HFFc6 (cell line): ENCODE data around the gene RCSD1. TPM values are rescaled to one million over a fixed set of nuclear protein-coding genes. Genes with fewer than 3 reads are reported as not detected.

ENCODE experiments used
- DNase-seq: peaks from one replicate; pipeline ENCODE4 v3.0.0-alpha.2; 2018
- H3K27ac Mint-ChIP-seq: 2 replicates; pipeline ENCODE4 v1.8.0; 2020; ENCODE audit warnings: mild to moderate bottlenecking, mixed read lengths
- H3K27me3 Mint-ChIP-seq: 2 replicates; pipeline ENCODE4 v1.8.0; 2021; ENCODE audit warnings: mild to moderate bottlenecking, moderate library complexity, mixed read lengths; ENCODE audit not compliant: insufficient read depth
- H3K36me3 Mint-ChIP-seq: 2 replicates; pipeline ENCODE4 v1.8.0; 2021; ENCODE audit warnings: low read depth, mixed read lengths
- H3K4me1 Mint-ChIP-seq: 2 replicates; pipeline ENCODE4 v1.8.0; 2020; ENCODE audit warnings: low read depth, mixed read lengths
- H3K4me3 Mint-ChIP-seq: 2 replicates; pipeline ENCODE4 v1.8.0; 2020; ENCODE audit warnings: mild to moderate bottlenecking, moderate library complexity, mixed read lengths
- H3K9me3 Mint-ChIP-seq: 2 replicates; pipeline ENCODE4 v1.8.0; 2020; ENCODE audit warnings: mild to moderate bottlenecking, mixed read lengths
- total RNA-seq, 6 experiments: library from RNA; stranded (reverse); fragmentation: NEBNext Ultra II Directional; extraction: Animal tissue kit (Norgen Biotek cat#: 25700); gene quantifications; 2 replicates in 1 of 6; 3 replicates in 5 of 6; pipeline ENCODE4 v1.2.3, GENCODE V29; 2021
- TF ChIP-seq, protein P1 (sequence below): fragments of 200-600 bp; sonication (generic); IDR thresholded peaks from 2 replicates; pipeline ENCODE4 v1.5.0; 2021; ENCODE audit warnings: antibody characterized with exemption, mild to moderate bottlenecking

The RCSD1 gene
- total RNA-seq, 6 experiments from 2014 or later, result not detected

DNA sequence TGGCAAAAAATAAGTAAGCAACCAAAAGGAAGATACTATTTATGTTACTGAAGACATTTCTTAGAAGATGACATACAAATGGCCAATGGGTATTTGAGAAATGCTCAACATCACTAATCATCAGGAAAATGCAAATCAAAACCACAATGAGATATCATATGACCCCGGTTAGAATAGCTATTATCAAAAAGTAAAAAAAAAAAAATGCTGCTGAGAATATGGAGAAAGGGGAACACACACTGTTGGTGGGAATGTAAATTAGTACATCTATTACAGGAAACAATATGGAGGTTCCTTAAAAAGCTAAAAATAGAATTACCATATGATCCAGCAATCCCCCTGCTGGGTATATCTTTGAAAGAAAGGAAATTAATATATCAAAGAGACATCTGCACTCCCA is 42.2 kb upstream of the RCSD1 start:
- Mint-ChIP-seq H3K27ac (no peak overlapping the region), H3K36me3 (no peaks in the 10 kb centered on the region), H3K4me3 (no peak overlapping the region), H3K9me3 (no peaks in the 10 kb centered on the region), H3K27me3 (peaks cover 33% of the 10 kb centered on the region), H3K4me1 (no peaks in the 10 kb centered on the region)
- TF ChIP-seq, protein P1, sequence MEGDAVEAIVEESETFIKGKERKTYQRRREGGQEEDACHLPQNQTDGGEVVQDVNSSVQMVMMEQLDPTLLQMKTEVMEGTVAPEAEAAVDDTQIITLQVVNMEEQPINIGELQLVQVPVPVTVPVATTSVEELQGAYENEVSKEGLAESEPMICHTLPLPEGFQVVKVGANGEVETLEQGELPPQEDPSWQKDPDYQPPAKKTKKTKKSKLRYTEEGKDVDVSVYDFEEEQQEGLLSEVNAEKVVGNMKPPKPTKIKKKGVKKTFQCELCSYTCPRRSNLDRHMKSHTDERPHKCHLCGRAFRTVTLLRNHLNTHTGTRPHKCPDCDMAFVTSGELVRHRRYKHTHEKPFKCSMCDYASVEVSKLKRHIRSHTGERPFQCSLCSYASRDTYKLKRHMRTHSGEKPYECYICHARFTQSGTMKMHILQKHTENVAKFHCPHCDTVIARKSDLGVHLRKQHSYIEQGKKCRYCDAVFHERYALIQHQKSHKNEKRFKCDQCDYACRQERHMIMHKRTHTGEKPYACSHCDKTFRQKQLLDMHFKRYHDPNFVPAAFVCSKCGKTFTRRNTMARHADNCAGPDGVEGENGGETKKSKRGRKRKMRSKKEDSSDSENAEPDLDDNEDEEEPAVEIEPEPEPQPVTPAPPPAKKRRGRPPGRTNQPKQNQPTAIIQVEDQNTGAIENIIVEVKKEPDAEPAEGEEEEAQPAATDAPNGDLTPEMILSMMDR, result no peak
- no peak for DNase-seq

DNA sequence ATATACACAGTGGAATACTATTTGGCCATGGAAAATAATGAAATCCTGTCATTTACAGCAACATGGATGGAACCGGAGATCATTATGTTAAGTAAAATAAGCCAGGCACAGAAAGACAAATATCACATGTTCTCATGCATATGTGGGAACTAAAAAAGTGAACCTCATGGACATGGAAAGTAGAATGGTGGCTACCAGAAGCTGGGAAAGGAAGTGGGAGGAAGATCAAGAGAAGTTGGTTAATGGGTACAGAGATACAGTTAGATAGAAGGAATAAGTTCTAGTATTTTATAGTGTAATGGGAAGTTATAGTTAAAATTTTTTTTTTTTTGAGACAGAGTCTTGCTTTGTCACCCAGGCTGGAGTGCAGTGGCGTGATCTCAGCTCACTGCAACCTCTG is 41.7 kb upstream of the RCSD1 start:
- Mint-ChIP-seq H3K27me3 (peaks cover 34% of the 10 kb centered on the region), H3K9me3 (no peaks in the 10 kb centered on the region), H3K36me3 (no peaks in the 10 kb centered on the region), H3K27ac (no peak overlapping the region), H3K4me3 (no peak overlapping the region), H3K4me1 (no peaks in the 10 kb centered on the region)
- no peak for DNase-seq
- TF ChIP-seq, protein P1, result no peak

DNA sequence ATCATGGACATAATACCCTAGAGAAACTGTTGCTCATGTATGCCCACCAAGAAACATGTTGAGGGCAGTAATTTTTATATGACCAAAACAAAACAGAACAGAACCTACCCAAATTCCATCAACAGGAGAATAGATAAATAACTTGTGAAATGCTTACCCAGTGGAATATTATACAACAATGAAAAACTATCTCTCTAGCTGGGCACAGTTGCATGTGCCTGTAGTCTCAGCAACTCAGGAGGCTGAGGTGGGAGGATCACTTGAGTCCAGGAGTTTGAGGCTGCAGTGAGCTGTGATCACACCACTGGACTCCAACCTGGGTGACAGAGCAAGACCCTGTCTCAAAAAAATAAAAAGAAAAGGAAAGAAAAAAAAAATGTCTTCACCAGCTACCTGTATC is 37.6 kb upstream of the RCSD1 start:
- no peaks in the 10 kb centered on the region for H3K9me3 Mint-ChIP-seq
- H3K27me3 Mint-ChIP-seq, result peaks cover 24% of the 10 kb centered on the region
- no peaks in the 10 kb centered on the region for H3K4me1 Mint-ChIP-seq
- TF ChIP-seq, protein P1, result no peak
- no peak overlapping the region for H3K4me3 Mint-ChIP-seq
- no peaks in the 10 kb centered on the region for H3K36me3 Mint-ChIP-seq
- H3K27ac Mint-ChIP-seq, result no peak overlapping the region
- no peak for DNase-seq

DNA sequence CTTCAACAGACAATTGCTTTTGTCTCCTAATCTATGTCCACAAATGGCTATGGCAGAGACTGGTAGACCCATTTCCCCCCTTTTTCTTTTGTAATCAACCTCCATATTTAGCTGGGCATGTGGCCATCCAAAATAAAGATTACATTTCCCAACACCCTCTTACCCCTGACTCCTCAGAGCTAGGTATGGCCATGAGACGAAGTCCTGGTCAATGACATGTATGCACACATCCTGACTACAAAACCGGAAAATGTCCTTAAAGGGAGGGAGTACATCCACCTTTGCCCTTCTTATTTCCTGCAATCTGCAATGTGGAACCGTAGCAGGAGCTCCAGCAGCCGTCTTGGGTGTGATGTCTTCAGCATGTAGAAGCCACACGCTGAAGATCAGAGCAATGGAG is 36.2 kb upstream of the RCSD1 start:
- TF ChIP-seq, protein P1, result no peak
- no peaks in the 10 kb centered on the region for H3K9me3 Mint-ChIP-seq
- H3K36me3 Mint-ChIP-seq, result no peaks in the 10 kb centered on the region
- H3K4me3 Mint-ChIP-seq, result no peak overlapping the region
- H3K27me3 Mint-ChIP-seq, result peaks cover 34% of the 10 kb centered on the region
- H3K4me1 Mint-ChIP-seq, result no peaks in the 10 kb centered on the region
- DNase-seq, result no peak
- no peak overlapping the region for H3K27ac Mint-ChIP-seq

DNA sequence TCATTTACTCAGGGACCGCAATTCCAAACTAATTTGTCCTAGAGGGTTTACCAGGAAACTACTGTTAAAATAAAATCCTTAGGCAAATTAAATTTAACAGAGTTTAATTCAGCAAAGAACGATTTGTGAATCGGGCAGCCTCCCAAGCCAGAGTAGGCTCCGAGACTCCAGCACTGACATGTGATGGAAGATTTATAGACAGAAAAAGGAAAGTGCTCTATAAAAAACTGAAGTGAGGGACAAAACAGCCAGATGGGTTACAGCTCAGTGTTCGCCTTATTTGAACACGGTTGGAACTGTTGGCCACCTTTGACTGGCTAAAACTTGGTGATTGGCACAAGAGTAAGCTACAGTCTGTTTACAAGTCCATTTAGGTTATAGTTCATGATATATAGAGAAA is 35.2 kb upstream of the RCSD1 start:
- H3K4me3 Mint-ChIP-seq, result no peak overlapping the region
- no peaks in the 10 kb centered on the region for H3K9me3 Mint-ChIP-seq
- no peak overlapping the region for H3K27ac Mint-ChIP-seq
- DNase-seq, result no peak
- H3K27me3 Mint-ChIP-seq, result peaks cover 38% of the 10 kb centered on the region
- TF ChIP-seq, protein P1, result no peak
- no peaks in the 10 kb centered on the region for H3K36me3 Mint-ChIP-seq
- H3K4me1 Mint-ChIP-seq, result peaks cover 1% of the 10 kb centered on the region
